ENCODE data around the gene COL25A1.

DNA sequence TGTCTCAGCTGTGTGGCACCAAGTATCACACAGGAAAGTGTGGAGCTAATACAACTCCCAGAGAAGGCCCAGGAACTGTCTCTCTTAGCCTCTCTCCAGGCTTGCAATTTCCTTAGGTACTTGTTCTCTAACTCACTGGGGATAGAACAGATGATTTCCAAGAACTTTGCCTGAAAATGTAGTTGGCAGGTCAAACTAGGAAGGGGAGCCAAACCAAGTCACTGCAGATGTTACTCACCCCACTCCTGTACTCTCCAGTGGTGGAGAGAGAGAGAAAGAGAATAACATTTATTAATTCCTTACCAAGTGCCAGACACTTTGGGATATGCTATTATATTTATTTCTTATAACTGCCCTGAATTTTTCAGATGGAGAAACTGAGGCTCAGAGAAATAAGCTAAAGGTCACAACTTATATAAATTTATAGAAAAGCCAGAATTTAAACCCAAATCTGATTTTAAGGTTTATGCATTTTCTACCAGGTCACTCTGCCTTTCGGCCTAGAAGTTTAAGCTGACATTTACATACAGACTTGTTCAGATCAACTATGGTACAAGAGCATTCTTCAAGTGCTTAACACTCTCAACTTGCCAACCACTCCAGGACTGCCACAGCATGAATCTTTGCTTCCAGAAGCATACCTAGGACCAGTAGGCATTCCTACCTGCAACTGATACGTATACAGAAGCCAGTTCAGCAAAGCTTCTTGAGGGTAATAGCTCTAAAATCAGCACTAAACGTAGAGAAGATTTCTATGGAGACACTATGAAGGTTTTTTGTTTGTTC, 291.0 kb downstream of the COL25A1 start:
- TF ChIP-seq, protein P1, sequence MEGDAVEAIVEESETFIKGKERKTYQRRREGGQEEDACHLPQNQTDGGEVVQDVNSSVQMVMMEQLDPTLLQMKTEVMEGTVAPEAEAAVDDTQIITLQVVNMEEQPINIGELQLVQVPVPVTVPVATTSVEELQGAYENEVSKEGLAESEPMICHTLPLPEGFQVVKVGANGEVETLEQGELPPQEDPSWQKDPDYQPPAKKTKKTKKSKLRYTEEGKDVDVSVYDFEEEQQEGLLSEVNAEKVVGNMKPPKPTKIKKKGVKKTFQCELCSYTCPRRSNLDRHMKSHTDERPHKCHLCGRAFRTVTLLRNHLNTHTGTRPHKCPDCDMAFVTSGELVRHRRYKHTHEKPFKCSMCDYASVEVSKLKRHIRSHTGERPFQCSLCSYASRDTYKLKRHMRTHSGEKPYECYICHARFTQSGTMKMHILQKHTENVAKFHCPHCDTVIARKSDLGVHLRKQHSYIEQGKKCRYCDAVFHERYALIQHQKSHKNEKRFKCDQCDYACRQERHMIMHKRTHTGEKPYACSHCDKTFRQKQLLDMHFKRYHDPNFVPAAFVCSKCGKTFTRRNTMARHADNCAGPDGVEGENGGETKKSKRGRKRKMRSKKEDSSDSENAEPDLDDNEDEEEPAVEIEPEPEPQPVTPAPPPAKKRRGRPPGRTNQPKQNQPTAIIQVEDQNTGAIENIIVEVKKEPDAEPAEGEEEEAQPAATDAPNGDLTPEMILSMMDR (conservative IDR thresholded peaks at IDR 0.05; ENCODE audit: low read depth, low read length): no peak
- no peak for TF ChIP-seq EZH2 (IDR thresholded peaks at IDR 0.05; ENCODE audit: borderline replicate concordance, low read depth, low read length, poor library complexity, severe bottlenecking)
